ENCODE data around the gene IER3.

Gene IER3

GRCh38 chr6:30743099-30744053, 971 bp downstream of the IER3 start:
- peaks cover 19% of the 10 kb centered on the region for H3F3A ChIP-seq (ENCODE audit: insufficient read depth, low read length)
- H3K27me3 ChIP-seq (replicated peaks; ENCODE audit: insufficient read depth, low read length) = no peaks in the 10 kb centered on the region
- H2AFZ ChIP-seq (ENCODE audit: low read length) = peak overlapping the region; percentile 94
- peaks cover 14% of the 10 kb centered on the region for H3K4me1 ChIP-seq (ENCODE audit: low read length)
- peak overlapping the region; percentile 33; the same call in 1 of the 2 replicates for H3K9ac ChIP-seq (ENCODE audit: low read length)
- H3K4me3 ChIP-seq (ENCODE audit: low read length) = peak overlapping the region; percentile 89
- peak overlapping the region; percentile 90 for H3K4me2 ChIP-seq (ENCODE audit: low read depth, low read length)
- H3K79me2 ChIP-seq (ENCODE audit: low read length) = peaks cover 19% of the 10 kb centered on the region
- H3K9me2 ChIP-seq (replicated peaks; ENCODE audit: insufficient read depth, low read length) = no peaks in the 10 kb centered on the region
- no peaks in the 10 kb centered on the region for H3K9me3 ChIP-seq (replicated peaks; ENCODE audit: insufficient read depth, low read length)
- H3K36me3 ChIP-seq (replicated peaks; ENCODE audit: insufficient read depth, low read length) = 0 out of 2 replicates have a peak, but pooled peaks cover 3% of the 10 kb centered on the region
- TF ChIP-seq CTCF (IDR thresholded peaks at IDR 0.05; ENCODE audit: low read length) (no peak), EZH2phosphoT487 (IDR thresholded peaks at IDR 0.05; ENCODE audit: low read length) (no peak), EZH2 (optimal IDR thresholded peaks at IDR 0.05; ENCODE audit: low read depth, low read length) (no peak)
- no peaks in the 10 kb centered on the region for H4K20me1 ChIP-seq (ENCODE audit: insufficient read depth, low read length)
- peak overlapping the region; percentile 43; the same call in 1 of the 2 replicates for H3K27ac ChIP-seq (ENCODE audit: low read length)
- peak; percentile 57 for DNase-seq

- Histone ChIP-seq H3K27me3 (replicated peaks; ENCODE audit: insufficient read depth, low read length) (no peaks in the 10 kb centered on the region), H3K4me1 (ENCODE audit: low read length) (peaks cover 22% of the 10 kb centered on the region), H3K4me2 (ENCODE audit: low read depth, low read length) (peak within 1 kb of the TSS; percentile 90), H2AFZ (ENCODE audit: low read length) (peak within 1 kb of the TSS; percentile 94), H3K4me3 (ENCODE audit: low read length) (peak within 1 kb of the TSS; percentile 89), H3K79me2 (ENCODE audit: low read length) (peaks cover 19% of the 10 kb centered on the region), H3F3A (ENCODE audit: insufficient read depth, low read length) (peaks cover 22% of the 10 kb centered on the region), H3K36me3 (replicated peaks; ENCODE audit: insufficient read depth, low read length) (0 out of 2 replicates have a peak, but pooled peaks cover 3% of the 10 kb centered on the region), H3K9me2 (replicated peaks; ENCODE audit: insufficient read depth, low read length) (no peaks in the 10 kb centered on the region), H3K27ac (ENCODE audit: low read length) (peak within 1 kb of the TSS; percentile 43; the same call in 1 of the 2 replicates), H3K9ac (ENCODE audit: low read length) (peak within 1 kb of the TSS; percentile 66), H3K9me3 (replicated peaks; ENCODE audit: insufficient read depth, low read length) (no peaks in the 10 kb centered on the region), H4K20me1 (ENCODE audit: insufficient read depth, low read length) (no peaks in the 10 kb centered on the region)
- TF ChIP-seq CTCF (IDR thresholded peaks at IDR 0.05; ENCODE audit: low read length) = no peak
- no peak for TF ChIP-seq EZH2 (optimal IDR thresholded peaks at IDR 0.05; ENCODE audit: low read depth, low read length)
- TF ChIP-seq EZH2phosphoT487 (IDR thresholded peaks at IDR 0.05; ENCODE audit: low read length) = no peak
- peak; percentile 95 for DNase-seq
These were observed 1.8 kb downstream of the IER3 start, which contains the start of gene FLOT1 for GRCh38 chr6:30742316-30743098. Gene FLOT1, minus strand, starts transcription at chr6:30742687. Its CDS starts 498 bp downstream, at chr6:30742189.

- Histone ChIP-seq H3K36me3 (replicated peaks; ENCODE audit: insufficient read depth, low read length) (0 out of 2 replicates have a peak, but pooled peaks cover 3% of the 10 kb centered on the region), H3K4me1 (ENCODE audit: low read length) (peaks cover 29% of the 10 kb centered on the region), H3K9ac (ENCODE audit: low read length) (peak overlapping the region; percentile 66), H3K27ac (ENCODE audit: low read length) (no peak overlapping the region), H3K4me3 (ENCODE audit: low read length) (peak overlapping the region; percentile 89), H3K79me2 (ENCODE audit: low read length) (peaks cover 19% of the 10 kb centered on the region), H3F3A (ENCODE audit: insufficient read depth, low read length) (peaks cover 22% of the 10 kb centered on the region), H2AFZ (ENCODE audit: low read length) (peak overlapping the region; percentile 91), H3K27me3 (replicated peaks; ENCODE audit: insufficient read depth, low read length) (no peaks in the 10 kb centered on the region), H3K9me2 (replicated peaks; ENCODE audit: insufficient read depth, low read length) (no peaks in the 10 kb centered on the region), H3K4me2 (ENCODE audit: low read depth, low read length) (peak overlapping the region; percentile 90), H3K9me3 (replicated peaks; ENCODE audit: insufficient read depth, low read length) (no peaks in the 10 kb centered on the region), H4K20me1 (ENCODE audit: insufficient read depth, low read length) (no peaks in the 10 kb centered on the region)
- no peak for DNase-seq
- no peak for TF ChIP-seq EZH2phosphoT487 (IDR thresholded peaks at IDR 0.05; ENCODE audit: low read length)
- no peak for TF ChIP-seq CTCF (IDR thresholded peaks at IDR 0.05; ENCODE audit: low read length)
- no peak for TF ChIP-seq EZH2 (optimal IDR thresholded peaks at IDR 0.05; ENCODE audit: low read depth, low read length)
These were observed 2.5 kb downstream of the IER3 start for GRCh38 chr6:30741789-30742315.
